Measurements from ENCODE around the gene FAM184A. TPM values are rescaled to one million over a fixed set of nuclear protein-coding genes. Genes with fewer than 3 reads are reported as not detected.

FAM184A gene
- total and polyA plus RNA-seq, 2 of the 8 experiments (the other 6 are each of a cell fraction or from before 2014, with no cell fraction given) = 6.3 to 11.3 TPM

DNA sequence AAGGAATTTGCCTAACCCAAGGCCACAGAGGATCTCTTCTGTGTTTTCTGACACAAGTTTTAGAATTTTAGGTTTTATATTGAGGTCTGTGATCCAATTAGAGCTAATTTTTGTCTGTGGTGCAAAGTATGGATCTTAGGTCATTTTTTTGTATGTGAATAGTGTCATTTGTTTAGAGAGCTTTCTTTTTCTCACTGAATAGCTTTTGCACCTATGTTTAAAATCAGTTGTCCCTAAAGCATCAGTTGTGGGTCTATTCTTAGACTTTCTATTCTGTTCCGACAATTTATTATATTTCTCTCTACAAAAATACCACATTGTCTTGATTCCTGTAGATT is 143.2 kb downstream of the FAM184A start (continued):
- TF ChIP-seq CTBP2 (IDR thresholded peaks at IDR 0.05; ENCODE audit: borderline replicate concordance, insufficient read depth, insufficient read length, low read length) (no peak), CBX8 (IDR thresholded peaks at IDR 0.05; ENCODE audit: borderline replicate concordance, low read depth, low read length) (no peak), ZNF274 (IDR thresholded peaks at IDR 0.05; ENCODE audit: borderline replicate concordance, extremely low read depth, low read length) (no peak), EZH2 (IDR thresholded peaks at IDR 0.05; ENCODE audit: low read depth, low read length, severe bottlenecking) (no peak)
- TF ChIP-seq, protein P1, sequence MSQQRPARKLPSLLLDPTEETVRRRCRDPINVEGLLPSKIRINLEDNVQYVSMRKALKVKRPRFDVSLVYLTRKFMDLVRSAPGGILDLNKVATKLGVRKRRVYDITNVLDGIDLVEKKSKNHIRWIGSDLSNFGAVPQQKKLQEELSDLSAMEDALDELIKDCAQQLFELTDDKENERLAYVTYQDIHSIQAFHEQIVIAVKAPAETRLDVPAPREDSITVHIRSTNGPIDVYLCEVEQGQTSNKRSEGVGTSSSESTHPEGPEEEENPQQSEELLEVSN (IDR thresholded peaks at IDR 0.05) = no peak
